K562 (cell line): Measurements from ENCODE around the gene PYROXD2. TPM values are rescaled to one million over a fixed set of nuclear protein-coding genes. Genes with fewer than 3 reads are reported as not detected.
A peak's percentile ranks its signal among the peaks of the same experiment; 100 is the strongest.

Source experiments
- CBX1 ChIP-seq: sonication (generic); IDR thresholded peaks from 2 replicates; pipeline ENCODE4 v1.6.1; 2016; ENCODE audit warnings: antibody characterized with exemption, low read depth, mild to moderate bottlenecking
- CHD4 ChIP-seq: fragments of 200-600 bp; sonication (generic); IDR thresholded peaks from 3 replicates; pipeline ENCODE4 v1.6.1; 2012; ENCODE audit warnings: low read depth, mild to moderate bottlenecking, mixed read lengths, low read length, inconsistent platforms; ENCODE audit not compliant: insufficient read depth, insufficient replicate concordance, poor library complexity, severe bottlenecking
- ESRRB ChIP-seq: fragments of 250-450 bp; sonication (Bioruptor Pico); IDR thresholded peaks from 2 replicates; pipeline ENCODE4 v1.5.0; 2020; ENCODE audit warnings: mild to moderate bottlenecking, moderate library complexity, borderline replicate concordance
- FOXM1 ChIP-seq, 2 experiments: fragments of 450-650 bp in 1 of 2; sonication (generic) in 1 of 2; formaldehyde crosslinking in 1 of 2; IDR thresholded peaks; 2 replicates each; pipeline versions ENCODE4 v1.6.1 to v1.9.0; 2017 to 2022; ENCODE audit warnings: low read depth in 2 of 2, mild to moderate bottlenecking in 2 of 2, missing genetic modification reagents in 1 of 2, moderate library complexity in 1 of 2
- GATAD2A ChIP-seq: fragments of 450-650 bp; IDR thresholded peaks from 2 replicates; pipeline ENCODE4 v1.6.1; 2017
- HINFP ChIP-seq: fragments of 450-650 bp; conservative IDR thresholded peaks from 2 replicates; pipeline ENCODE4 v1.6.1; 2016; ENCODE audit warnings: missing genetic modification characterization, low read depth, mild to moderate bottlenecking, control low read depth, missing compliant biosample characterization
- L3MBTL2 ChIP-seq: fragments of 450-650 bp; IDR thresholded peaks from 2 replicates; pipeline ENCODE4 v1.6.1; 2016; ENCODE audit warnings: mild to moderate bottlenecking, moderate library complexity
- LCOR ChIP-seq: sonication (generic); formaldehyde crosslinking; IDR thresholded peaks from 2 replicates; pipeline ENCODE4 v1.8.0; 2022; ENCODE audit warnings: mild to moderate bottlenecking, missing genetic modification reagents
- MAX ChIP-seq: sonication (generic); formaldehyde crosslinking; IDR thresholded peaks from 2 replicates; pipeline ENCODE4 v1.9.0; 2022; ENCODE audit warnings: mild to moderate bottlenecking, missing genetic modification reagents
- NCOR1 ChIP-seq: fragments of 450-650 bp; IDR thresholded peaks from 2 replicates; pipeline ENCODE4 v1.6.1; 2016; ENCODE audit warnings: mild to moderate bottlenecking, moderate library complexity
- RNF2 ChIP-seq: sonication (generic); IDR thresholded peaks from 2 replicates; pipeline ENCODE4 v1.6.1; 2016
- SAFB2 ChIP-seq: fragments of 200-400 bp; formaldehyde crosslinking; IDR thresholded peaks from 2 replicates; pipeline ENCODE4 v1.6.1; 2018; ENCODE audit warnings: borderline replicate concordance, low read length, low read depth, moderate library complexity; ENCODE audit not compliant: severe bottlenecking
- SIN3B ChIP-seq: fragments of 450-650 bp; IDR thresholded peaks from 2 replicates; pipeline ENCODE4 v1.6.1; 2017; ENCODE audit warnings: low read depth, mild to moderate bottlenecking, moderate library complexity
- SIRT6 ChIP-seq: IDR thresholded peaks from one replicate; pipeline ENCODE4 v1.6.1; 2012; ENCODE audit warnings: low read depth, mild to moderate bottlenecking, control low read depth, inconsistent platforms, low read length, moderate library complexity
- TCF15 ChIP-seq: fragments of 250-450 bp; sonication (Bioruptor Pico); IDR thresholded peaks from 2 replicates; pipeline ENCODE4 v1.8.0; 2022; ENCODE audit warnings: moderate library complexity, mild to moderate bottlenecking, inconsistent platforms
- TRIM24 ChIP-seq, 2 experiments: fragments of 450-650 bp; IDR thresholded peaks; 2 replicates each; pipeline ENCODE4 v1.6.1; 2016
- ZNF121 ChIP-seq: sonication (generic); formaldehyde crosslinking; conservative IDR thresholded peaks from 2 replicates; pipeline ENCODE4 v1.8.0; 2022; ENCODE audit warnings: missing genetic modification reagents
- ZNF253 ChIP-seq: fragments of 250-450 bp; sonication (Bioruptor Pico); conservative IDR thresholded peaks from 2 replicates; pipeline ENCODE4 v1.6.1; 2021; ENCODE audit warnings: mild to moderate bottlenecking
- ZNF41 ChIP-seq: fragments of 250-450 bp; sonication (Bioruptor Pico); conservative IDR thresholded peaks from 2 replicates; pipeline ENCODE4 v1.4.0; 2020; ENCODE audit warnings: mild to moderate bottlenecking
- ZNF436 ChIP-seq: fragments of 250-450, 450-650 bp; sonication (Bioruptor Pico); formaldehyde crosslinking; IDR thresholded peaks from 2 replicates; pipeline ENCODE4 v1.7.0; 2020; ENCODE audit warnings: mild to moderate bottlenecking
- ZNF586 ChIP-seq: fragments of 450-650 bp; formaldehyde crosslinking; conservative IDR thresholded peaks from 2 replicates; pipeline ENCODE4 v1.4.0; 2020; ENCODE audit warnings: mild to moderate bottlenecking, moderate library complexity
- ZZZ3 ChIP-seq: fragments of 450-650 bp; IDR thresholded peaks from 2 replicates; pipeline ENCODE4 v1.6.1; 2016; ENCODE audit warnings: antibody characterized with exemption, mild to moderate bottlenecking, moderate library complexity
- polyA plus RNA-seq, 8 experiments: library from polyadenylated mRNA; depleted of rRNA in 4 of 8; stranded (reverse) in 5 of 8; unstranded in 3 of 8; fragments of >200 nt; fragmentation: Nextera tagmentation in 2 of 8; fragmentation: Illumina TruSeq in 1 of 8; extraction: Ambion mirVana in 2 of 8; extraction: Trizol in 1 of 8; gene quantifications; 2 replicates each; pipeline versions ENCODE4 v1.2.1 to v1.2.3, GENCODE V29; 2011 to 2014; ENCODE audit warnings: inconsistent platforms in 1 of 8, missing spikeins in 1 of 8
- total RNA-seq, 7 experiments: library from RNA; depleted of rRNA in 6 of 7; stranded (reverse); fragments of >200 nt in 6 of 7; fragmentation: Illumina TruSeq in 2 of 7; extraction: Trizol in 2 of 7; gene quantifications; 2 replicates each; pipeline versions ENCODE4 v1.2.1 to v1.2.3, GENCODE V29; 2011 to 2021; ENCODE audit warnings: low replicate concordance in 1 of 7
- TF ChIP-seq, protein P1 (sequence below), 2 experiments: IDR thresholded peaks in 1 of 2; conservative IDR thresholded peaks in 1 of 2; 2 replicates each; pipeline ENCODE4 v1.6.1; 2016; ENCODE audit warnings: low read depth in 2 of 2, mild to moderate bottlenecking in 1 of 2, missing compliant biosample characterization in 1 of 2, missing genetic modification characterization in 1 of 2, moderate library complexity in 1 of 2

Gene PYROXD2
- total and polyA plus RNA-seq, 9 of the 15 experiments (the other 6 are each of a cell fraction or from before 2014, with no cell fraction given): 0.14 to 1.4 (median 0.58) TPM

GRCh38 chr10:98458809-98459784 is 44.1 kb upstream of the PYROXD2 start (continued):
- TF ChIP-seq, protein P1, sequence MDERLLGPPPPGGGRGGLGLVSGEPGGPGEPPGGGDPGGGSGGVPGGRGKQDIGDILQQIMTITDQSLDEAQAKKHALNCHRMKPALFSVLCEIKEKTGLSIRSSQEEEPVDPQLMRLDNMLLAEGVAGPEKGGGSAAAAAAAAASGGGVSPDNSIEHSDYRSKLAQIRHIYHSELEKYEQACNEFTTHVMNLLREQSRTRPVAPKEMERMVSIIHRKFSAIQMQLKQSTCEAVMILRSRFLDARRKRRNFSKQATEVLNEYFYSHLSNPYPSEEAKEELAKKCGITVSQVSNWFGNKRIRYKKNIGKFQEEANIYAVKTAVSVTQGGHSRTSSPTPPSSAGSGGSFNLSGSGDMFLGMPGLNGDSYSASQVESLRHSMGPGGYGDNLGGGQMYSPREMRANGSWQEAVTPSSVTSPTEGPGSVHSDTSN (CRISPR knock-in tag; IDR thresholded peaks at IDR 0.05; ENCODE audit: low read depth): no peak
- TF ChIP-seq, protein P1 (tag; conservative IDR thresholded peaks at IDR 0.05; ENCODE audit: low read depth): no peak
- TF ChIP-seq ZZZ3 (no peak), CBX1 (no peak), ESRRB (no peak), SIN3B (no peak), LCOR (peak; percentile 48; the same call in 1 of the 2 replicates), HINFP (tag) (no peak), SAFB2 (no peak), GATAD2A (no peak), ZNF436 (CRISPR knock-in tag) (no peak), SIRT6 (no peak), TRIM24 (IDR thresholded peaks at IDR 0.05) (peak in 1 of 2 experiments; percentile 60; a peak in 1 of 4 replicates), MAX (CRISPR knock-in tag) (no peak), CHD4 (no peak), TCF15 (CRISPR knock-in tag) (no peak), ZNF121 (CRISPR knock-in tag) (no peak), NCOR1 (peak; percentile 83), RNF2 (no peak), ZNF253 (CRISPR knock-in tag) (no peak), FOXM1 (IDR thresholded peaks at IDR 0.05; ENCODE audit: low read depth) (peak; percentile 45; the same call in 1 of the 2 replicates), FOXM1 (CRISPR knock-in tag; IDR thresholded peaks at IDR 0.05; ENCODE audit: low read depth) (no peak), ZNF586 (no peak), L3MBTL2 (no peak; the same call in 1 of the 2 replicates), ZNF41 (CRISPR knock-in tag) (no peak)
